Measurements from ENCODE around the gene SRC.

Gene SRC

GRCh38 chr20:37315021-37315451 lies 30.9 kb upstream of the SRC start:
- DNase-seq (ENCODE audit: low spot score), result no peak

GRCh38 chr20:37315452-37316110 lies 30.4 kb upstream of the SRC start:
- DNase-seq (ENCODE audit: low spot score), result no peak

- no peak for DNase-seq (ENCODE audit: low spot score)
These were observed 29.7 kb upstream of the SRC start for GRCh38 chr20:37316116-37316774.

GRCh38 chr20:37316775-37317170 lies 29.2 kb upstream of the SRC start:
- no peak for DNase-seq (ENCODE audit: low spot score)

- DNase-seq (ENCODE audit: low spot score), result no peak
These were observed 28.6 kb upstream of the SRC start for GRCh38 chr20:37317316-37317715.

- DNase-seq (ENCODE audit: low spot score), result no peak
These were observed 27.8 kb upstream of the SRC start for GRCh38 chr20:37317994-37318640.

- DNase-seq (ENCODE audit: low spot score), result no peak
These were observed 26.7 kb upstream of the SRC start for GRCh38 chr20:37319151-37319671.

- DNase-seq (ENCODE audit: low spot score), result no peak
These were observed 22.0 kb upstream of the SRC start for GRCh38 chr20:37323985-37324384.

- DNase-seq (ENCODE audit: low spot score), result no peak
These were observed 20.7 kb upstream of the SRC start for GRCh38 chr20:37325206-37325605.

- DNase-seq (ENCODE audit: low spot score), result no peak
These were observed 19.3 kb upstream of the SRC start for GRCh38 chr20:37326666-37327065.

GRCh38 chr20:37327748-37328147 lies 18.2 kb upstream of the SRC start:
- no peak for DNase-seq (ENCODE audit: low spot score)

GRCh38 chr20:37328149-37328945 lies 17.6 kb upstream of the SRC start:
- no peak for DNase-seq (ENCODE audit: low spot score)

GRCh38 chr20:37329481-37330165 lies 16.3 kb upstream of the SRC start:
- no peak for DNase-seq (ENCODE audit: low spot score)

- no peak for DNase-seq (ENCODE audit: low spot score)
These were observed 15.6 kb upstream of the SRC start for GRCh38 chr20:37330316-37330715.

- DNase-seq (ENCODE audit: low spot score), result no peak
These were observed 14.7 kb upstream of the SRC start for GRCh38 chr20:37331060-37331857.

GRCh38 chr20:37333130-37333847 lies 12.7 kb upstream of the SRC start:
- no peak for DNase-seq (ENCODE audit: low spot score)

GRCh38 chr20:37333848-37334318 lies 12.1 kb upstream of the SRC start:
- DNase-seq (ENCODE audit: low spot score), result no peak

- no peak for DNase-seq (ENCODE audit: low spot score)
These were observed 11.5 kb upstream of the SRC start for GRCh38 chr20:37334450-37334849.

GRCh38 chr20:37335642-37336368 lies 10.1 kb upstream of the SRC start:
- DNase-seq (ENCODE audit: low spot score), result no peak
